BLaER1 treated with 17β-estradiol and CSF1 and Interleukin-3, amounts not matched to agents 10 nM and 100 nM (cell line): ENCODE results near the gene CA5B.
"Not testable (repeated sequence)": the region's sequence is repeated elsewhere in the genome, so short reads cannot be mapped to it uniquely, and the experiment has no call there.

Experiments
- H3K27ac ChIP-seq, 11 experiments: shearing (Covaris generic); formaldehyde crosslinking; 2 replicates each; pipeline ENCODE4 v1.8.1; 2022
- H3K27me3 ChIP-seq, 11 experiments: shearing (Covaris generic); formaldehyde crosslinking; 2 replicates each; pipeline ENCODE4 v1.8.1; 2022
- H3K36me3 ChIP-seq, 11 experiments: shearing (Covaris generic); formaldehyde crosslinking; 2 replicates each; pipeline ENCODE4 v1.8.1; 2022
- H3K4me1 ChIP-seq, 10 experiments: shearing (Covaris generic); formaldehyde crosslinking; 2 replicates each; pipeline ENCODE4 v1.8.1; 2022
- H3K4me2 ChIP-seq, 11 experiments: shearing (Covaris generic); formaldehyde crosslinking; 2 replicates each; pipeline ENCODE4 v1.8.1; 2022
- H3K4me3 ChIP-seq, 10 experiments: shearing (Covaris generic); formaldehyde crosslinking; 2 replicates each; pipeline ENCODE4 v1.8.1; 2022
- H3K9ac ChIP-seq, 11 experiments: shearing (Covaris generic); formaldehyde crosslinking; 2 replicates each; pipeline ENCODE4 v1.8.1; 2022
- H3K9me3 ChIP-seq, 11 experiments: shearing (Covaris generic); formaldehyde crosslinking; replicated peaks in 1 of 11; 2 replicates each; pipeline ENCODE4 v1.8.1; 2022
- H4K20me1 ChIP-seq, 11 experiments: shearing (Covaris generic); formaldehyde crosslinking; 2 replicates each; pipeline ENCODE4 v1.8.1; 2022
- Cebpa-rat ChIP-seq, 11 experiments: shearing (Covaris generic); IDR thresholded peaks; 2 replicates each; pipeline ENCODE4 v1.8.1; 2022

Gene CA5B

DNA sequence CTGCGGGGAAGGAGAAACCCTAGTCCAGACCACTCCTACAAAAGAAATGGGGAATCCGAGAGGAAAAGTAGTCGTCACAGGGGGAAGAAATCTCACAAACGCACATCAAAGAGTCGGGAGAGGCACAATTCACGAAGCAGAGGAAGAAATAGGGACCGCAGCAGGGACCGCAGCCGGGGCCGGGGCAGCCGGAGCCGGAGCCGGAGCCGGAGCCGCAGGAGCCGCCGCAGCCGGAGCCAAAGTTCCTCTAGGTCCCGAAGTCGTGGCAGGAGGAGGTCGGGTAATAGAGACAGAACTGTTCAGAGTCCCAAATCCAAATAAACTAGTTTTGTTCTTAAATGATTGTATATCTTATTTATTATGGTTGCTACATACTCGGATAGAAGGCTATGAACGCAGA lies 84.9 kb downstream of the CA5B start:
- Histone ChIP-seq H3K9me3 (no peaks in the 10 kb centered on the region), H3K36me3 (peaks cover 62 to 99% (median 85%) of the 10 kb centered on the region in 11 experiments), H4K20me1 (peaks cover 0 to 18% (median 6%) of the 10 kb centered on the region in 11 experiments; a peak in 9 of 22 replicates), H3K4me1 (no peaks in the 10 kb centered on the region), H3K27me3 (peaks cover 0 to 24% (median 0%) of the 10 kb centered on the region in 11 experiments; a peak in 4 of 22 replicates), H3K4me3 (no peak overlapping the region), H3K4me2 (no peak overlapping the region), H3K9ac (no peak overlapping the region), H3K27ac (no peak overlapping the region)
- no peak for TF ChIP-seq Cebpa-rat (IDR thresholded peaks at IDR 0.05)

DNA sequence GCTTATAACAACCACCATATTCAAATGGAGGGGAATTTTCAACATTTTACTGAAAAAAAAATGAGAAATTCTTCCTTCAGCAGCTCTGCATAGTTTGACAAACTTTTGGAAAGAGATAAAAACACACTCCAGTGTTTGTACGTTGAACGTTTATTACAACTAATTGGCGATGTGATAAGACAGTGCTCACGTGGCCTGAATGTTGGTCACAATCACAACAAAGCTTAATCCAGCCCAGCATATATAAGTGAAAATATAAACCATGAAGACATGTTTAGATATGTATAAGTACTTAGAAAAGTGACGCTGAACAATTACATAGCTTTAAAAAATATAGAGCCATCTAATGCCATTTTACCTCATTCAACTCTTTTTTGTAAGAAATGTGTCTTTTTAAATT lies 87.9 kb downstream of the CA5B start:
- Histone ChIP-seq H4K20me1 (peaks cover 0 to 31% (median 6%) of the 10 kb centered on the region in 11 experiments; a peak in 10 of 22 replicates), H3K4me1 (no peaks in the 10 kb centered on the region), H3K9me3 (no peaks in the 10 kb centered on the region), H3K36me3 (peaks cover 35 to 88% (median 60%) of the 10 kb centered on the region in 11 experiments), H3K4me2 (no peak overlapping the region), H3K4me3 (no peak overlapping the region), H3K9ac (no peak overlapping the region), H3K27ac (no peak overlapping the region), H3K27me3 (peaks cover 0 to 29% (median 7%) of the 10 kb centered on the region in 11 experiments; a peak in 8 of 22 replicates)
- TF ChIP-seq Cebpa-rat (IDR thresholded peaks at IDR 0.05) = no peak

DNA sequence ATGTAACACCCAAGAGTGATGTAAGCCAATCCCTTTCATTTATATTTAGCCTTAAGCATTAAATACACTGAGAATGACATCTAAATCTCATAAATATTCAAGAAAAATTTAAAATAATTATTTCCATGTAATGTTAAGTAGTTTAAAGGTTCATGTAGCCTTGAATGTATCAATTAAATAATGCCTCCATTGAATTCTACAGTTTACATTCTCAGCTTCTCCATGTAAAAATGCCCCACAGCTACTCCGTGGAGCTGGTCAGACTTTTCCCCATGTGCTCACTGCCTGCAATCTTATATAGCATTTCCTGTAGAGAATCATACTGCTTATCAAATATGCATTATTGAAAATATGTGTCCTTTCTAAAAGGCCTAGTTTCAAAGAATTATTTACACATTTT lies 91.1 kb downstream of the CA5B start:
- peaks cover 0 to 46% (median 5%) of the 10 kb centered on the region in 11 experiments; a peak in 11 of 22 replicates for H4K20me1 ChIP-seq
- no peak overlapping the region for H3K9ac ChIP-seq
- no peak overlapping the region for H3K4me2 ChIP-seq
- no peak for TF ChIP-seq Cebpa-rat (IDR thresholded peaks at IDR 0.05)
- H3K36me3 ChIP-seq = peaks cover 9 to 68% (median 28%) of the 10 kb centered on the region in 11 experiments; a peak in 21 of 22 replicates
- no peak overlapping the region for H3K4me3 ChIP-seq
- H3K4me1 ChIP-seq = no peaks in the 10 kb centered on the region
- no peak overlapping the region for H3K27ac ChIP-seq
- peaks cover 0 to 48% (median 13%) of the 10 kb centered on the region in 11 experiments; a peak in 11 of 22 replicates for H3K27me3 ChIP-seq
- H3K9me3 ChIP-seq = no peaks in the 10 kb centered on the region

DNA sequence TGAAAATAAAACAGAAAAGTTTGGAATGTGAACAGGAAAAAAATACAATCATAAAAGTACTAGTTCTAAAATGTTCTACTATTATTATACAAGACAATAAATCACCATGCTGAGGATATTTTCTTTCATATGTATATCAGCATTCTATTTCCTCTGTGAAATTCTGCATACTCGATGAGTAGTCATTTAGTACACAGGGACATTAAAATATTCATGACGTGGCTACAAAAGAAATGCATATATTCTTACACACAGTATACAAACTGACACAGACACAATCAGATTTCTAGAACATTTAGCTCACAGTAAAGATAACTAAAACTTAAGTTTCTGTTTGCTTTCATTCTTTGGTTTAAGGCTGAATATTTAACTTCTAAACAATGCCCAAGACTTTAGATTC lies 93.3 kb downstream of the CA5B start:
- not testable (repeated sequence) for H3K27ac ChIP-seq, H3K9me3 ChIP-seq, H3K9ac ChIP-seq, H3K4me2 ChIP-seq, H3K4me3 ChIP-seq, H3K4me1 ChIP-seq
- peaks cover 5 to 49% (median 14%) of the 10 kb centered on the region in 11 experiments; a peak in 20 of 22 replicates for H3K36me3 ChIP-seq
- peaks cover 0 to 65% (median 5%) of the 10 kb centered on the region in 11 experiments; a peak in 12 of 22 replicates for H4K20me1 ChIP-seq
- peaks cover 0 to 55% (median 25%) of the 10 kb centered on the region in 11 experiments; a peak in 18 of 22 replicates for H3K27me3 ChIP-seq

DNA sequence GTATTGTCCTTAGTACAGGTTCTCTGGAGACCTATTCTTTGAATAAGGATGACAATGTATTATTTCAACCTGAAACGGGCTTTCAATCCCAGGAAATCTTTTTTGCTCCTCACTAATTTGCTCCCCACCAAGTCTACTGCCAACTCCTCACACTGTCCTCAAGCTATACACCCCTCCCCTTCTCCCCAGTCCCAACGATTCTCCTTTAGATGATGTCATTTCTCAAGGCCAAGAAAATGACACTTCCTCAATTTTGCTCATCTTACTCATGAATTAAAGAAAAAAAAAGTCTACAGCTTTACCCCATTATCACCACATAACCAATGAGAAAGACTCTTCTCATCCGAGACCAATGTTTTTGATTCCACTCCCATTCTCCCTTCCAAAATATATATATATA lies 96.0 kb downstream of the CA5B start:
- Histone ChIP-seq H3K27me3 (peaks cover 10 to 64% (median 36%) of the 10 kb centered on the region in 11 experiments; a peak in 18 of 22 replicates), H3K4me3 (no peak overlapping the region), H3K9ac (no peak overlapping the region), H3K36me3 (peaks cover 0 to 46% (median 8%) of the 10 kb centered on the region in 11 experiments; a peak in 10 of 22 replicates), H3K9me3 (no peaks in the 10 kb centered on the region), H3K27ac (no peak overlapping the region), H3K4me2 (no peak overlapping the region), H4K20me1 (peaks cover 0 to 69% (median 10%) of the 10 kb centered on the region in 11 experiments; a peak in 9 of 22 replicates), H3K4me1 (no peaks in the 10 kb centered on the region)
- no peak for TF ChIP-seq Cebpa-rat (IDR thresholded peaks at IDR 0.05)

DNA sequence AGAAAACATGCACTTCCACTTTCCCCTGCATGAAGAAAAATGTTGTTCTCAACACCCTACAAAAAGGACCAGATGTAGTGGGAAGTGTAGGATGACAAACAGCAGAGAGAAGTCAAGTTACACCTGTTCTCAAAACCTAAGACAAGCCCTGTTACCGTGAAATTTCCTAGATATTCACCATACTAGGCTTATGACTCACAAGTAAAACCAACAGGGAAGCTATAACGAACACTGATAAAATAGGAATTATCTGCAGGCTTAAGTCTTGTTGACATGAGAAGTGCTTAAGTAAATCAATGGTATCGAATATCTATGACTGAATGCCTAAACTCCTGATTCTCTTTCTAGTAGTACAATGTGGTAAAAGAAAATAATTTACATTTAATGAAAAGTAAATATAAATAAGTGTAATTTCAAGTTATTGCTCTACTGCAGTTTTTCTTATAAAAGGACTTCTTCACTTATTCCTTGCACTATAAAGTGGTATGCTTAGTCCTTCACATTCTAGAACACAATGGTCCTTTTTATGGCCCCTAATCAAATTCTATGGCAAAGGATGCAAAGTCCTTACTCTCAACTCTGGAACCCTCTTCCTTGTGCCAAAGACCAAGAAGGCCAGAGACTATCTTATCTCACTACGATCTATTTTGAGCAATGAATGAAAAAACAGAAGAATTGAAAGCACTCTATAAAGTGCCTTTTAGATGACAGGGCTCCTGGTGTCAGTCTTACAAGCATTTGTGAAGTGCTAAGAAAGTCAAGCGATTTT lies 96.9 kb downstream of the CA5B start:
- Histone ChIP-seq H3K36me3 (peaks cover 0 to 45% (median 8%) of the 10 kb centered on the region in 11 experiments; a peak in 12 of 22 replicates), H3K9me3 (no peaks in the 10 kb centered on the region), H3K4me1 (no peaks in the 10 kb centered on the region), H3K4me2 (no peak overlapping the region), H3K9ac (no peak overlapping the region), H4K20me1 (peaks cover 0 to 65% (median 10%) of the 10 kb centered on the region in 11 experiments; a peak in 9 of 22 replicates), H3K4me3 (no peak overlapping the region), H3K27ac (no peak overlapping the region), H3K27me3 (peaks cover 13 to 65% (median 39%) of the 10 kb centered on the region in 11 experiments; a peak in 20 of 22 replicates)
- TF ChIP-seq Cebpa-rat (IDR thresholded peaks at IDR 0.05) = no peak
